HG03378 (cell line): ENCODE measurements around the gene INPPL1.
"Not testable (repeated sequence)": the region's sequence is repeated elsewhere in the genome, so short reads cannot be mapped to it uniquely, and the experiment has no call there.

Experiments used
- ATAC-seq: cut with Tn5 transposase; IDR thresholded peaks from one replicate; pipeline ENCODE4 v1.9.1; 2021; ENCODE audit warnings: mild to moderate bottlenecking, moderate library complexity; ENCODE audit not compliant: unreplicated experiment

INPPL1 gene

DNA sequence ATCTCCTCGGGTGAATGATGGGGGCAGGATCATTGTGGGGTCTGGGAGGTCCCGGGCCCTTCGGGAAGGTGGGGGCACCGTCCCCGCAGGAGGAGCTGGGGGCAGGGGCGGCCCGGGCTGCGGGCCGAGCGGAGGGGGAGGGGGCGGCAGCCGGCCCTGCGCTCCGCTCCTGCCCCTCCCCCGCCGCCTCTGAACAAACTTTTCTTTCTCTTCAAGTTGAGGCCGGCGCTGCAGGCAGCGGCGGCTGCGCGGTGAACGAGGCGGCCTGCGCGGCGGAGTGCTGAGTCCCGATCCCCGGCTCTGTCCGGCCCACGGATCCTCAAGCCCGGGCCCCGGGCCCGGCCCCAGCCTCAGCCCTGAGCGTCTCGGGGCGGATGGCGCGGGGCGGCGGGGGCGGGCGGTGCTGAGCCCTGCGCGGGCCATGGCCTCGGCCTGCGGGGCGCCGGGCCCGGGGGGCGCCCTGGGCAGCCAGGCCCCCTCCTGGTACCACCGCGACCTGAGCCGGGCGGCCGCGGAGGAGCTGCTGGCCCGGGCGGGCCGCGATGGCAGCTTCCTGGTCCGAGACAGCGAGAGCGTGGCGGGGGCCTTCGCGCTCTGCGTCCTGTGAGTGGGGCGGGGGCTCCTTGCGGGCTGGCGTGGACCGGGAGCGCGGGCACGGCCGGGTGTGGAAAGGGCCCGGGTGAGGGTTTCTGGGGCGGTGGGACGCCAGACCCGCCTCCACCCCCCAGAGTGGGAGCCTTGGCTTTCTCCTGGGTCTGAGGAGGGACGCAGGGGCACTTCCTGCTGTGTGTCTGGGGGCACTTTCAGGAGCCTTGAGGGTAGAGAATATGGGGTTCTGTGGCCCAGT lies at the start of gene INPPL1:
TSS of gene INPPL1 (plus strand) at position 204 of the 847 bp plus-strand sequence. CDS start at position 422, 218 bp downstream.
- no peak for ATAC-seq

DNA sequence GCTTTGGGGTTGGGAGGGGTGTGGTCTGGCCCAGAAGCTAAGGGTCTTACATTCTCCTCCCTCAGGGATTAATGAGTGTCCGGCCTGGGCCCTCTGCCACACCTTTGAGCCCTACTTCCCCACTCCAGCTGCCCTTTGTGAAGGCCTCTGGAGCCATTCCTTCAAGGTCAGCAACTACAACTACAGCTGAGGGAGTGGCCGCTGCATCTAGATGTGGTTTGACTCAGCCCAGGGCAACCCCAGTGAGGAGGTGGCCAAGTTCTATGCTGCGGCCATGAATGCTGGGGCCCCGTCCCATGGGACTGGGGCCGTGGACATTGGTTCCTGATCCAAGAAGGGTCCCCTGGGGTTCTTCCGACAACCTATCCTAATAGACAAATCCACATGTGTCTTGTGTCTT lies 46.9 kb upstream of the INPPL1 start:
- ATAC-seq = no peak

- no peak for ATAC-seq
These were observed 45.3 kb upstream of the INPPL1 start for GRCh38 chr11:72179049-72179803.

- no peak for ATAC-seq
These were observed 44.7 kb upstream of the INPPL1 start for GRCh38 chr11:72179804-72180396.

DNA sequence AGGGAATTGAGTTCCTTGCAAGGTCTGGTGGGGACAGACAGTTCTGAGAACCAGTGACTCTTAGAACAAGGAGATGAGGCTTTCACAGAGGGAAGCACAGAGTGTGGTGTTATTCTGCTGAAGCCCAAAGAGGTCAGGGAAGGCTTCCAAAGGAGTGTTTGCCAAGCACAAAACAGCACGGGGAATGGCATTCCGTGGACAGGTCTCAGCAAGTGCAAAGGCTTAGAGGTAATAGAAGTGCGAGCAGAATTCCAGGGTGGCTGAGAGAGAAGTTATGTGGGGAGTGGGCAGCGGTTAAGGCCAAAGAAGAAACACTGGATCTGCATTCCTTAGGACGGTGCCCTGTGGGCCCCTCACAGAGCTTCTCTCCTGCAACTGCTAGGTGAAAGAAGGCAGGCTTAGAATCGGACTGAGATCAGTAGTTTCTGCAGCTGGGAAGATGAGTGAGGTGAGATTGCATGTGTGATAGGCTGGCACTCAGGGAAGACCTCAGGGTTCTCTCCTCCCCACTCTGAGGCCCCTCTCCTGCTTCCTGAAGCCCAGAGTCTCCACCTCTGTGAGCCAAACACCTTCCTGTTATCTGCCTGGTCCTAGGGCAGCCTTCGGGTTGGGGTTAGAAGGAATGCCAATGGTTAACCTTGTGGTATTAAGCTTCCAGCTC lies 43.5 kb upstream of the INPPL1 start:
- not testable (repeated sequence) for ATAC-seq

GRCh38 chr11:72181553-72181958 lies 43.0 kb upstream of the INPPL1 start:
- ATAC-seq = not testable (repeated sequence)

- ATAC-seq = no peak
These were observed 36.3 kb upstream of the INPPL1 start for GRCh38 chr11:72188267-72188666.

DNA sequence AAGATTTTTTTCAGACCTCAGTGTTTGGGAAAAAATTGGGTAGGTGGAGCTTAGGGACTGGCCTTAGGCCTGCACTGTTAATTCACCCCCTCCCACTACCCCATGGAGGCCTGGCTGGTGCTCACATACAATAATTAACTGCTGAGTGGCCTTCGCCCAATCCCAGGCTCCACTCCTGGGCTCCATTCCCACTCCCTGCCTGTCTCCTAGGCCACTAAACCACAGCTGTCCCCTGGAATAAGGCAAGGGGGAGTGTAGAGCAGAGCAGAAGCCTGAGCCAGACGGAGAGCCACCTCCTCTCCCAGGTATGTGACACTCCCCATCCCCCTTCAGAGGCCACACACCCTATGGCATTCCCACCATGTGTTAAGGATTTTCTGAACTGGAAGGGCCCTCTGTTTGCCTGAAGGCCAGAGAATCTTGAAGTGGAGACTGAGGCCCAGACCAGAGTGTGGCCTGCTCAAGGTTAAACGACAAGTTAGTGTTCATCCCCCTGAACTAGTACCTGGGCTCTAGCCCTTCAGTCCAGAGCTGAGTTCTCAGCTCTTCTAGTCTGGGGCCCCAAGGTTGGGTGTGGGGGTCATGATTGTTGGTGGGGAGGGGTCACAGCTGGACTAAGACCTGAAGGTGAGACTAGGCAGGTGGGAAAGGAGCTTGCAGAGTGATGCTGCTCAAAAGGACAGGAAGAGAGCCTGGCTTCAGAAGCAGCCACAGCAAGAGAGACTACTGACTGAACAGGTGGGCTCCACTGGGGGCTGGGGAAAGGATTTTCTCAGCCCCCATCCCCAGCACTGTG lies 34.9 kb upstream of the INPPL1 start:
- no peak for ATAC-seq

DNA sequence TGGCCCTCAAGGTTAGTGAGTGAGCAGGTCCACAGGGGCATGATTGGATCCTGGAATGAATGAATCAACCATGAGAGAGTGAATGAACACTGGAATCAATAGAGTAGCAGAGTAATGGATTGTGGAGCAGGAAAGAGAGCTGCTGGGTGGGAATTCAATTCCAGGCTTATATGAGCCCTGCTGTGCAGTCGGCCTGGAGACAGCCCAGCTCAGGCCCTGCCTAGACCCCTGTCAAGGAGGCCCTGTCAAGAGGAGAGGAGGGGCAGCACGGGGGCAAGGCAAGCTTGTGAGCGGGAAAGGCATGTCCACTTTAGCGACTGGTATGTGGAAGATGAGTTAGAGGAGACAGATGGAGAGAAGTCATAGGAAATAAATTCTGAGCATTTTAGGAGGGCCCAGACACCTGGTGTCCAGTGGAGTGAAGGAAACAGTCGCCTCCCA lies 33.9 kb upstream of the INPPL1 start:
- ATAC-seq = no peak

DNA sequence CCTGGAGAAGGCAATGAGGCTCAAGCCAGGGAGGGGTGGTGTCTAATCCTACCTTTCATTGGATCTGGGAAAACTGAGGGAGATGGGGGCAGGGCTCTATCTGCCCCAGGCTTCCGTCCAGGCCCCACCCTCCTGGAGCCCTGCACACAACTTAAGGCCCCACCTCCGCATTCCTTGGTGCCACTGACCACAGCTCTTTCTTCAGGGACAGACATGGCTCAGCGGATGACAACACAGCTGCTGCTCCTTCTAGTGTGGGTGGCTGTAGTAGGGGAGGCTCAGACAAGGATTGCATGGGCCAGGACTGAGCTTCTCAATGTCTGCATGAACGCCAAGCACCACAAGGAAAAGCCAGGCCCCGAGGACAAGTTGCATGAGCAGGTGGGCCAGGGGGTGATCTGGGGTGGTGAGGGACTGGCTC lies 32.6 kb upstream of the INPPL1 start, which contains the start of gene FOLR1:
TSS of gene FOLR1 (plus strand) at position 180 of the 421 bp plus-strand sequence. CDS start at position 214, 34 bp downstream.
- ATAC-seq = no peak

DNA sequence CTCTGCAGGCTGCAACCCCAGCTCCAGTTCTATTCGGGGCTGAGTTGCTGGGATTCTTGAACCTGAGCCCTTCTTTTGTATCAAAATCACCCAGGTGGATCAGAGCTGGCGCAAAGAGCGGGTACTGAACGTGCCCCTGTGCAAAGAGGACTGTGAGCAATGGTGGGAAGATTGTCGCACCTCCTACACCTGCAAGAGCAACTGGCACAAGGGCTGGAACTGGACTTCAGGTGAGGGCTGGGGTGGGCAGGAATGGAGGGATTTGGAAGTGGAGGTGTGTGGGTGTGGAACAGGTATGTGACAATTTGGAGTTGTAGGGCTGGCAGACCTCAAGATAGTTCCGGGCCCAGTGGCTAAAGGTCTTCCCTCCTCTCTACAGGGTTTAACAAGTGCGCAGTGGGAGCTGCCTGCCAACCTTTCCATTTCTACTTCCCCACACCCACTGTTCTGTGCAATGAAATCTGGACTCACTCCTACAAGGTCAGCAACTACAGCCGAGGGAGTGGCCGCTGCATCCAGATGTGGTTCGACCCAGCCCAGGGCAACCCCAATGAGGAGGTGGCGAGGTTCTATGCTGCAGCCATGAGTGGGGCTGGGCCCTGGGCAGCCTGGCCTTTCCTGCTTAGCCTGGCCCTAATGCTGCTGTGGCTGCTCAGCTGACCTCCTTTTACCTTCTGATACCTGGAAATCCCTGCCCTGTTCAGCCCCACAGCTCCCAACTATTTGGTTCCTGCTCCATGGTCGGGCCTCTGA lies 28.9 kb upstream of the INPPL1 start:
- ATAC-seq = no peak

- ATAC-seq = not testable (repeated sequence)
These were observed 23.1 kb upstream of the INPPL1 start for GRCh38 chr11:72201445-72201844.

GRCh38 chr11:72202571-72202970 lies 22.0 kb upstream of the INPPL1 start:
- no peak for ATAC-seq

GRCh38 chr11:72203163-72203562 lies 21.4 kb upstream of the INPPL1 start:
- no peak for ATAC-seq

GRCh38 chr11:72204886-72205285 lies 19.7 kb upstream of the INPPL1 start:
- ATAC-seq = no peak

DNA sequence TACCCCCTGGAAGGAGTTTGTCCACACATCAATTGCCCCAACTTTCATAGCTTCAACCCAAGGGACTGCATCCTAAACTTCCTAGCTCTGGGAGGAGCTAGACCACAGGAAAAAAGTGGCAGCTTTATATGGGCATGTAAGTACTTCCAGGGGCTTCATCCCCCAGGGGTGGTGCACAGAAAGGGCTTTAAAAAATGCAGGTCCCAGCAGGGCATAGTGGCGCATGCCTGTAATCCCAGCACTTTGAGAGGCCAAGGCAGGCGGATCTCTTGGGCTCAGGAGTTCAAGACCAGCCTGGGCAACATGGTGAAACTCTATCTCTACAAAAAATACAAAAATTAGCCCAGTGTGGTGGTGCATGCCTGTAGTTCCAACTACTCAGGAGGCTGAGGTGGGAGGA lies 17.8 kb upstream of the INPPL1 start:
- not testable (repeated sequence) for ATAC-seq

DNA sequence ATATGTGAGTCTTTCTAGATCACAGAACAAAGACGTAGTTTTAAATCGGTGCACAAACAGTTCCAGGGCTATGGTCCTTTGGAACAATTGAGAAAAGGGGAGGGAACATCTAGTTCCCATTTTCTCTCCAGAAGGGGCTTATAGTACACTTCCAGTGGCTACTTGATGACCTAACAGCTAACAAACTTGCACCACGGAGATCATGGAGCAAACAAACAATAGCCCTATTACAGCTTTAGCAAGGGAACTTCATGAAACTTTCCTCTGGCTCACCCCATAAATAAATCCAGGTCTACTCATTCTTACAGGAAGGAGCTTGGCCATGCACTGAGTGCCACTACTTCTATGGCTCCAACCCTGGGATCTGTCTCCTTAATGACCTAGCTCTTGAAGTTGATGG lies 16.3 kb upstream of the INPPL1 start:
- no peak for ATAC-seq

GRCh38 chr11:72209101-72209500 lies 15.5 kb upstream of the INPPL1 start:
- ATAC-seq = no peak

DNA sequence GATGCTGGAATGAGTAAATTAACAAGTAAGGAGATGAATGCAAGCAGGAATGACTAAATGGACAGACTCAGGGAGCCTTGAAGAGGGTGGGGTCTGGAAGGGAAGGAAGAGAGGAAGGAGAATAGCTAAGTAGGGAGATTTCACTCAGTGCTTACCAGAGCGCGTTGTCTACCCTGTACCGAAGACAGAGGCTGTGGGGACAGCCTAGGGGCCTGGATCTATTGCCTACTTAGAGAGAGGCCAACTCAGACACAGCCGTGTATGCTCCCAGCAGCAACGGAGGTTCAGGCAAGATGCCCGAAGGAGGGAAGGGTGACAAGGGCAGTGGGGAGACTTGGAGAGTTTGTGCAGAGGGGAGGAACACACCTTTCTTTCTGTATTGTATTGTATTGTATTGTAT lies 7.9 kb upstream of the INPPL1 start, which contains the start of gene FOLR2:
TSS of gene FOLR2 (plus strand) at position 157 of the 400 bp plus-strand sequence. CDS start 1,791 bp downstream, outside the sequence.
- ATAC-seq = no peak
